ENCODE measurements around the gene TNIP2. TPM values are rescaled to one million over a fixed set of nuclear protein-coding genes. Genes with fewer than 3 reads are reported as not detected.

TNIP2 gene
- total and polyA plus RNA-seq, 2 of the 8 experiments (the other 6 are each of a cell fraction or from before 2014, with no cell fraction given), result 23.7 to 37.7 TPM

- TF ChIP-seq SP4 (IDR thresholded peaks at IDR 0.05; ENCODE audit: low read length), result no peak
Observed at GRCh38 chr4:2767046-2767704, 11.0 kb upstream of the TNIP2 start (continued).
